NCI-H526 (cell line): ENCODE data around the gene GNL2.

ENCODE experiments used
- DNase-seq, 2 experiments: peaks; one replicate each; lab custom pipeline; 2025; lab: John Stamatoyannopoulos, UW

Gene GNL2

GRCh38 chr1:37595440-37596181 lies at the start of gene GNL2:
GNL2 (minus strand) TSS chr1:37595937; CDS start chr1:37595822, 115 bp downstream.
- DNase-seq: peak; percentile 97 to 100

GRCh38 chr1:37641059-37641458 lies 45.3 kb upstream of the GNL2 start:
- DNase-seq: no peak

GRCh38 chr1:37636435-37636834 lies 40.7 kb upstream of the GNL2 start:
- DNase-seq: peak in 1 of 2 experiments; percentile 44

- DNase-seq: no peak
Measured at GRCh38 chr1:37634992-37635902, 39.5 kb upstream of the GNL2 start.

- DNase-seq: peak in 1 of 2 experiments; percentile 89
Measured at GRCh38 chr1:37634244-37634991, 38.7 kb upstream of the GNL2 start, which contains the start of gene RSPO1. RSPO1 (minus strand) TSS chr1:37634892; CDS start chr1:37629661, 5,231 bp downstream.

- no peak for DNase-seq
Measured at GRCh38 chr1:37633938-37634243, 38.2 kb upstream of the GNL2 start.

GRCh38 chr1:37633040-37633937 lies 37.6 kb upstream of the GNL2 start:
- no peak for DNase-seq

GRCh38 chr1:37631036-37631435 lies 35.3 kb upstream of the GNL2 start:
- no peak for DNase-seq

- DNase-seq: no peak
Measured at GRCh38 chr1:37630426-37631028, 34.8 kb upstream of the GNL2 start.

GRCh38 chr1:37629726-37630425 lies 34.1 kb upstream of the GNL2 start:
- DNase-seq: no peak

- DNase-seq: no peak
Measured at GRCh38 chr1:37629008-37629407, 33.3 kb upstream of the GNL2 start.

GRCh38 chr1:37628026-37628556 lies 32.4 kb upstream of the GNL2 start:
- DNase-seq: no peak

- no peak for DNase-seq
Measured at GRCh38 chr1:37622131-37622530, 26.4 kb upstream of the GNL2 start.

- no peak for DNase-seq
Measured at GRCh38 chr1:37621326-37621870, 25.7 kb upstream of the GNL2 start.

GRCh38 chr1:37620707-37621106 lies 25.0 kb upstream of the GNL2 start:
- DNase-seq: no peak

- no peak for DNase-seq
Measured at GRCh38 chr1:37616330-37616729, 20.6 kb upstream of the GNL2 start.

GRCh38 chr1:37614105-37614504 lies 18.4 kb upstream of the GNL2 start:
- DNase-seq: no peak

GRCh38 chr1:37612186-37612585 lies 16.4 kb upstream of the GNL2 start:
- DNase-seq: no peak

- no peak for DNase-seq
Measured at GRCh38 chr1:37609994-37610393, 14.3 kb upstream of the GNL2 start.

- no peak for DNase-seq
Measured at GRCh38 chr1:37609002-37609401, 13.3 kb upstream of the GNL2 start.
